HG03378 (cell line): ENCODE measurements around the gene CLCN2.

Experiments used
- ATAC-seq: cut with Tn5 transposase; IDR thresholded peaks from one replicate; pipeline ENCODE4 v1.9.1; 2021; ENCODE audit warnings: mild to moderate bottlenecking, moderate library complexity; ENCODE audit not compliant: unreplicated experiment

CLCN2 gene

GRCh38 chr3:184361932-184362667 lies 695 bp upstream of the CLCN2 start:
- ATAC-seq = no peak

- ATAC-seq = no peak
Observed at GRCh38 chr3:184360929-184361531, 375 bp downstream of the CLCN2 start.

- no peak for ATAC-seq
Observed at GRCh38 chr3:184360070-184360928, 1.1 kb downstream of the CLCN2 start.

GRCh38 chr3:184359610-184360009 lies 1.8 kb downstream of the CLCN2 start:
- ATAC-seq = no peak

- ATAC-seq = no peak
Observed at GRCh38 chr3:184358921-184359350, 2.5 kb downstream of the CLCN2 start.

- no peak for ATAC-seq
Observed at GRCh38 chr3:184358124-184358767, 3.2 kb downstream of the CLCN2 start.

- ATAC-seq = no peak
Observed at GRCh38 chr3:184357248-184358123, 3.9 kb downstream of the CLCN2 start.

- no peak for ATAC-seq
Observed at GRCh38 chr3:184355261-184356040, 6.0 kb downstream of the CLCN2 start.

GRCh38 chr3:184354754-184355153 lies 6.7 kb downstream of the CLCN2 start:
- ATAC-seq = no peak

- ATAC-seq = no peak
Observed at GRCh38 chr3:184354121-184354728, 7.2 kb downstream of the CLCN2 start.

- ATAC-seq = no peak
Observed at GRCh38 chr3:184353546-184353941, 7.9 kb downstream of the CLCN2 start.

- no peak for ATAC-seq
Observed at GRCh38 chr3:184352897-184353545, 8.4 kb downstream of the CLCN2 start.

GRCh38 chr3:184352149-184352785 lies 9.1 kb downstream of the CLCN2 start:
- no peak for ATAC-seq

GRCh38 chr3:184351511-184352148 lies 9.8 kb downstream of the CLCN2 start:
- ATAC-seq = no peak

GRCh38 chr3:184350618-184351017 lies 10.8 kb downstream of the CLCN2 start:
- ATAC-seq = no peak

GRCh38 chr3:184349563-184350470 lies 11.6 kb downstream of the CLCN2 start:
- ATAC-seq = no peak

GRCh38 chr3:184348057-184348382 lies 13.4 kb downstream of the CLCN2 start:
- ATAC-seq = no peak
